Measurements from ENCODE around the gene MRGPRE.

MRGPRE gene

GRCh38 chr11:3207526-3208189 is 24.6 kb downstream of the MRGPRE start:
- DNase-seq (ENCODE audit: low read depth) = no peak
- in situ Hi-C loops (cut with HindIII; ENCODE audit: low sequenced_read_pairs) = no loop called here
- no peak overlapping the region for H3K4me3 ChIP-seq (ENCODE audit: low read depth, low read length)
- TF ChIP-seq, protein P1, sequence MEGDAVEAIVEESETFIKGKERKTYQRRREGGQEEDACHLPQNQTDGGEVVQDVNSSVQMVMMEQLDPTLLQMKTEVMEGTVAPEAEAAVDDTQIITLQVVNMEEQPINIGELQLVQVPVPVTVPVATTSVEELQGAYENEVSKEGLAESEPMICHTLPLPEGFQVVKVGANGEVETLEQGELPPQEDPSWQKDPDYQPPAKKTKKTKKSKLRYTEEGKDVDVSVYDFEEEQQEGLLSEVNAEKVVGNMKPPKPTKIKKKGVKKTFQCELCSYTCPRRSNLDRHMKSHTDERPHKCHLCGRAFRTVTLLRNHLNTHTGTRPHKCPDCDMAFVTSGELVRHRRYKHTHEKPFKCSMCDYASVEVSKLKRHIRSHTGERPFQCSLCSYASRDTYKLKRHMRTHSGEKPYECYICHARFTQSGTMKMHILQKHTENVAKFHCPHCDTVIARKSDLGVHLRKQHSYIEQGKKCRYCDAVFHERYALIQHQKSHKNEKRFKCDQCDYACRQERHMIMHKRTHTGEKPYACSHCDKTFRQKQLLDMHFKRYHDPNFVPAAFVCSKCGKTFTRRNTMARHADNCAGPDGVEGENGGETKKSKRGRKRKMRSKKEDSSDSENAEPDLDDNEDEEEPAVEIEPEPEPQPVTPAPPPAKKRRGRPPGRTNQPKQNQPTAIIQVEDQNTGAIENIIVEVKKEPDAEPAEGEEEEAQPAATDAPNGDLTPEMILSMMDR (IDR thresholded peaks at IDR 0.05; ENCODE audit: low read depth, low read length, missing control alignments) = no peak

- H3K4me3 ChIP-seq (ENCODE audit: low read depth, low read length) = no peak overlapping the region
- TF ChIP-seq, protein P1 (IDR thresholded peaks at IDR 0.05; ENCODE audit: low read depth, low read length, missing control alignments) = no peak
- in situ Hi-C loops (cut with HindIII; ENCODE audit: low sequenced_read_pairs) = no loop called here
- no peak for DNase-seq (ENCODE audit: low read depth)
These were observed 25.4 kb downstream of the MRGPRE start for GRCh38 chr11:3206922-3207204.

GRCh38 chr11:3206156-3206921 is 25.9 kb downstream of the MRGPRE start:
- H3K4me3 ChIP-seq (ENCODE audit: low read depth, low read length) = no peak overlapping the region
- in situ Hi-C loops (cut with HindIII; ENCODE audit: low sequenced_read_pairs) = no loop called here
- no peak for DNase-seq (ENCODE audit: low read depth)
- TF ChIP-seq, protein P1 (IDR thresholded peaks at IDR 0.05; ENCODE audit: low read depth, low read length, missing control alignments) = no peak

GRCh38 chr11:3205261-3206155 is 26.7 kb downstream of the MRGPRE start:
- in situ Hi-C loops (cut with HindIII; ENCODE audit: low sequenced_read_pairs) = no loop called here
- DNase-seq (ENCODE audit: low read depth) = no peak
- no peak overlapping the region for H3K4me3 ChIP-seq (ENCODE audit: low read depth, low read length)
- TF ChIP-seq, protein P1 (IDR thresholded peaks at IDR 0.05; ENCODE audit: low read depth, low read length, missing control alignments) = no peak

GRCh38 chr11:3204141-3205015 is 27.8 kb downstream of the MRGPRE start:
- H3K4me3 ChIP-seq (ENCODE audit: low read depth, low read length) = no peak overlapping the region
- DNase-seq (ENCODE audit: low read depth) = no peak
- TF ChIP-seq, protein P1 (IDR thresholded peaks at IDR 0.05; ENCODE audit: low read depth, low read length, missing control alignments) = no peak
- in situ Hi-C loops (cut with HindIII; ENCODE audit: low sequenced_read_pairs) = no loop called here
